ENCODE data around the gene PTGER3. TPM values are rescaled to one million over a fixed set of nuclear protein-coding genes. Genes with fewer than 3 reads are reported as not detected.

The PTGER3 gene
- polyA plus RNA-seq, 4 donors, result 2.0 to 2.4 TPM; not detected in 2

GRCh38 chr1:71086331-71086730 is 38.7 kb upstream of the PTGER3 start:
- WGBS, 3 donors, result 78 to 85% (median 82%) methylated on average over 1 of the region's 1 CpG
- Histone ChIP-seq H3K9me3 (ENCODE audit: control insufficient read depth in 2 of 2, insufficient read depth in 1 of 2, low read depth in 1 of 2, low read length in 1 of 2) (no peaks in the 10 kb centered on the region), H3K4me1 (ENCODE audit: control insufficient read depth in 3 of 3, insufficient read depth in 2 of 3, low read depth in 1 of 3, low read length in 2 of 3) (peaks cover 0 to 5% (median 0%) of the 10 kb centered on the region in 3 donors), H3K4me3 (ENCODE audit: low read depth in 1 of 3, low read length in 3 of 3) (no peak overlapping the region), H3K27ac (ENCODE audit: low read depth in 1 of 3, low read length in 2 of 3) (no peak overlapping the region), H3K36me3 (ENCODE audit: control insufficient read depth in 3 of 3, insufficient read depth in 2 of 3, low read depth in 1 of 3, low read length in 3 of 3) (no peaks in the 10 kb centered on the region), H3K27me3 (ENCODE audit: control insufficient read depth in 3 of 3, insufficient read depth in 3 of 3, low read length in 3 of 3) (no peaks in the 10 kb centered on the region)
- DNase-seq (no peak), FAIRE-seq (no peak)

DNA sequence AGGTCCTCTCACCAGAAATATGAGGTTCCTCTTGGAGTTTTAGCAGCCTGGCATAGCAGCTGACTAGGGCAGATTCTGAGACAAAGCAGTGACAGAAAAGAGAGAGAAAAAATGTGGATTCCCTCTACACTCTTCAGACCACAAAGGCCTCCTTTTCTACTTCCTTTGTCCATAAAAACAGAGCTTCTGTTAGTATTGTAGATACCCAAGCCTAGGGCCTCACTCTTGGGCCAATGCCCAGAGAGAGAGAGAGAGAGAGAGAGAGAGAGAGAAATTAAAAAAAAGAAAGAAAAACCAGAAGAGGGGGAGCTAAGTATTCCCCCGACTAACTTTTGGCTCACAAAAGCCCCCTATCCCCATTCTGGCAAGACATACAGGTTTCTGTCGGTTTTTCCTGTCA is 35.7 kb upstream of the PTGER3 start:
- no peak overlapping the region for H3K27ac ChIP-seq (ENCODE audit: low read depth in 1 of 3, low read length in 2 of 3)
- WGBS, 3 donors, result 79 to 80% (median 80%) methylated on average over 2 of the region's 2 CpGs
- FAIRE-seq, result no peak
- no peaks in the 10 kb centered on the region for H3K9me3 ChIP-seq (ENCODE audit: control insufficient read depth in 2 of 2, insufficient read depth in 1 of 2, low read depth in 1 of 2, low read length in 1 of 2)
- peaks cover 0 to 5% (median 0%) of the 10 kb centered on the region in 3 donors for H3K4me1 ChIP-seq (ENCODE audit: control insufficient read depth in 3 of 3, insufficient read depth in 2 of 3, low read depth in 1 of 3, low read length in 2 of 3)
- H3K36me3 ChIP-seq (ENCODE audit: control insufficient read depth in 3 of 3, insufficient read depth in 2 of 3, low read depth in 1 of 3, low read length in 3 of 3), result no peaks in the 10 kb centered on the region
- no peaks in the 10 kb centered on the region for H3K27me3 ChIP-seq (ENCODE audit: control insufficient read depth in 3 of 3, insufficient read depth in 3 of 3, low read length in 3 of 3)
- DNase-seq, result no peak
- H3K4me3 ChIP-seq (ENCODE audit: low read depth in 1 of 3, low read length in 3 of 3), result no peak overlapping the region

DNA sequence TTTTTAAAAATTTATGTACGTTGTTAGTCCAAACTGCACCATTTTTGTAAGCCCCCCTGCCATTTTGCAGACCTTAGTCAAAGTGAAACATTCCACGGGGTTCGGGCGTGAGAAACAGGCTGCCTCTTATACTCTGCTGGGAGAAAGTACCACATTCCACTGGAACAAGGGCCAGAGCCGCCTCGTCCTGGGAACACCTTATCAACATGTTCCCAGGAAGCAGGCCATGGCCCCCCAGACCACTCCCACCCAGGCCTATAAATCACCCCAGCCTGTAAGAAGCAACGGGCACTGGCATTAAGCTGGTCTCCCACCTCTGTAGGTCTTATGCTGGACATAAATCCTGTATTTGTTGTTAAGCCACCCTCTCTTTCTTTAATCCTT is 34.1 kb upstream of the PTGER3 start:
- DNase-seq (peak in 1 of 2 donors; percentile 36), FAIRE-seq (no peak)
- H3K4me1 ChIP-seq (ENCODE audit: control insufficient read depth in 3 of 3, insufficient read depth in 2 of 3, low read depth in 1 of 3, low read length in 2 of 3), result peaks cover 0 to 5% (median 0%) of the 10 kb centered on the region in 3 donors
- no peaks in the 10 kb centered on the region for H3K9me3 ChIP-seq (ENCODE audit: control insufficient read depth in 2 of 2, insufficient read depth in 1 of 2, low read depth in 1 of 2, low read length in 1 of 2)
- WGBS, 3 donors, result 61 to 69% (median 64%) methylated on average over 7 of the region's 7 CpGs
- no peaks in the 10 kb centered on the region for H3K27me3 ChIP-seq (ENCODE audit: control insufficient read depth in 3 of 3, insufficient read depth in 3 of 3, low read length in 3 of 3)
- H3K27ac ChIP-seq (ENCODE audit: low read depth in 1 of 3, low read length in 2 of 3), result peak overlapping the region in 1 of 3 donors; percentile 36
- H3K36me3 ChIP-seq (ENCODE audit: control insufficient read depth in 3 of 3, insufficient read depth in 2 of 3, low read depth in 1 of 3, low read length in 3 of 3), result peaks cover 0 to 4% (median 3%) of the 10 kb centered on the region in 3 donors
- peak overlapping the region in 2 of 3 donors; percentile 0 to 84 for H3K4me3 ChIP-seq (ENCODE audit: low read depth in 1 of 3, low read length in 3 of 3)

GRCh38 chr1:71080739-71081696 is 33.4 kb upstream of the PTGER3 start, which contains the start of gene ZRANB2:
ZRANB2 (minus strand) TSS chr1:71081035; CDS start chr1:71080995, 40 bp downstream.
- peaks cover 0 to 5% (median 0%) of the 10 kb centered on the region in 3 donors for H3K4me1 ChIP-seq (ENCODE audit: control insufficient read depth in 3 of 3, insufficient read depth in 2 of 3, low read depth in 1 of 3, low read length in 2 of 3)
- 0 to 1% (median 0%) methylated on average over 33 of the region's 33 CpGs for WGBS, 3 donors
- peak; percentile 97 to 98 for DNase-seq
- peak; percentile 84 for FAIRE-seq
- H3K9me3 ChIP-seq (ENCODE audit: control insufficient read depth in 2 of 2, insufficient read depth in 1 of 2, low read depth in 1 of 2, low read length in 1 of 2), result no peaks in the 10 kb centered on the region
- peak within 1 kb of the TSS; percentile 71 to 95 (median 89) for H3K27ac ChIP-seq (ENCODE audit: low read depth in 1 of 3, low read length in 2 of 3)
- peak within 1 kb of the TSS; percentile 73 to 95 (median 84) for H3K4me3 ChIP-seq (ENCODE audit: low read depth in 1 of 3, low read length in 3 of 3)
- peaks cover 2 to 7% (median 4%) of the 10 kb centered on the region in 3 donors for H3K36me3 ChIP-seq (ENCODE audit: control insufficient read depth in 3 of 3, insufficient read depth in 2 of 3, low read depth in 1 of 3, low read length in 3 of 3)
- H3K27me3 ChIP-seq (ENCODE audit: control insufficient read depth in 3 of 3, insufficient read depth in 3 of 3, low read length in 3 of 3), result no peaks in the 10 kb centered on the region

GRCh38 chr1:71080230-71080738 is 32.7 kb upstream of the PTGER3 start:
- Histone ChIP-seq H3K27me3 (ENCODE audit: control insufficient read depth in 3 of 3, insufficient read depth in 3 of 3, low read length in 3 of 3) (no peaks in the 10 kb centered on the region), H3K36me3 (ENCODE audit: control insufficient read depth in 3 of 3, insufficient read depth in 2 of 3, low read depth in 1 of 3, low read length in 3 of 3) (peaks cover 6 to 11% (median 8%) of the 10 kb centered on the region in 3 donors), H3K4me1 (ENCODE audit: control insufficient read depth in 3 of 3, insufficient read depth in 2 of 3, low read depth in 1 of 3, low read length in 2 of 3) (peaks cover 0 to 5% (median 0%) of the 10 kb centered on the region in 3 donors), H3K27ac (ENCODE audit: low read depth in 1 of 3, low read length in 2 of 3) (peak overlapping the region; percentile 71 to 95 (median 89)), H3K4me3 (ENCODE audit: low read depth in 1 of 3, low read length in 3 of 3) (peak overlapping the region; percentile 73 to 95 (median 84)), H3K9me3 (ENCODE audit: control insufficient read depth in 2 of 2, insufficient read depth in 1 of 2, low read depth in 1 of 2, low read length in 1 of 2) (no peaks in the 10 kb centered on the region)
- DNase-seq (peak in 1 of 2 donors; percentile 45), FAIRE-seq (no peak)
- 0 to 1% (median 1%) methylated on average over 17 of the region's 17 CpGs for WGBS, 3 donors

- FAIRE-seq (no peak), DNase-seq (no peak)
- Histone ChIP-seq H3K27me3 (ENCODE audit: control insufficient read depth in 3 of 3, insufficient read depth in 3 of 3, low read length in 3 of 3) (no peaks in the 10 kb centered on the region), H3K4me1 (ENCODE audit: control insufficient read depth in 3 of 3, insufficient read depth in 2 of 3, low read depth in 1 of 3, low read length in 2 of 3) (no peaks in the 10 kb centered on the region), H3K4me3 (ENCODE audit: low read depth in 1 of 3, low read length in 3 of 3) (no peak overlapping the region), H3K27ac (ENCODE audit: low read depth in 1 of 3, low read length in 2 of 3) (no peak overlapping the region), H3K36me3 (ENCODE audit: control insufficient read depth in 3 of 3, insufficient read depth in 2 of 3, low read depth in 1 of 3, low read length in 3 of 3) (peaks cover 8 to 18% (median 17%) of the 10 kb centered on the region in 3 donors), H3K9me3 (ENCODE audit: control insufficient read depth in 2 of 2, insufficient read depth in 1 of 2, low read depth in 1 of 2, low read length in 1 of 2) (no peaks in the 10 kb centered on the region)
- WGBS, 3 donors, result 92 to 98% (median 93%) methylated on average over 1 of the region's 1 CpG
Observed at GRCh38 chr1:71074681-71075080, 27.1 kb upstream of the PTGER3 start.

- H3K4me1 ChIP-seq (ENCODE audit: control insufficient read depth in 3 of 3, insufficient read depth in 2 of 3, low read depth in 1 of 3, low read length in 2 of 3), result peaks cover 0 to 3% (median 0%) of the 10 kb centered on the region in 3 donors
- no peak overlapping the region for H3K27ac ChIP-seq (ENCODE audit: low read depth in 1 of 3, low read length in 2 of 3)
- H3K4me3 ChIP-seq (ENCODE audit: low read depth in 1 of 3, low read length in 3 of 3), result no peak overlapping the region
- FAIRE-seq (peak; percentile 55), DNase-seq (no peak)
- no peaks in the 10 kb centered on the region for H3K27me3 ChIP-seq (ENCODE audit: control insufficient read depth in 3 of 3, insufficient read depth in 3 of 3, low read length in 3 of 3)
- H3K36me3 ChIP-seq (ENCODE audit: control insufficient read depth in 3 of 3, insufficient read depth in 2 of 3, low read depth in 1 of 3, low read length in 3 of 3), result peaks cover 11 to 22% (median 17%) of the 10 kb centered on the region in 3 donors
- H3K9me3 ChIP-seq (ENCODE audit: control insufficient read depth in 2 of 2, insufficient read depth in 1 of 2, low read depth in 1 of 2, low read length in 1 of 2), result no peaks in the 10 kb centered on the region
Observed at GRCh38 chr1:71072273-71072672, 24.7 kb upstream of the PTGER3 start.

DNA sequence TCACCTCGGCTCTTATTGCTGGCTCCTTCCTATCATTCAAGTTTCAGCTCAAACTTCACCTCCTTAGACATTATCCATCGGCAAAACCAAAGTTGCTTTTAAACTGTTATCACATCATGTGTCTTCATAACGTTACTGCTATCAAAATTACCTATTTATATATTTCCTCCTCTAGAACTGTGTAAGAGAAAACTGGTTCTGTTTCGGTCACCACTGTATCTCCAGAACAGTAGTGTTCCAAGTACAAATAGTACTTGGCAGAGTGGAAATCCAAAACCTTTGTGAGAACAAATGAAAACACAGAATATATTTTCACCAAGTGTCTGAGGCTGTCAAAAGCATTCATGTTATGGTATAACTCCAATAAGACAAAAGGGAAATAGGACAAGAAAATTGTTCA is 24.1 kb upstream of the PTGER3 start:
- Histone ChIP-seq H3K4me3 (ENCODE audit: low read depth in 1 of 3, low read length in 3 of 3) (no peak overlapping the region), H3K36me3 (ENCODE audit: control insufficient read depth in 3 of 3, insufficient read depth in 2 of 3, low read depth in 1 of 3, low read length in 3 of 3) (peaks cover 11 to 22% (median 17%) of the 10 kb centered on the region in 3 donors), H3K9me3 (ENCODE audit: control insufficient read depth in 2 of 2, insufficient read depth in 1 of 2, low read depth in 1 of 2, low read length in 1 of 2) (no peaks in the 10 kb centered on the region), H3K27ac (ENCODE audit: low read depth in 1 of 3, low read length in 2 of 3) (no peak overlapping the region), H3K27me3 (ENCODE audit: control insufficient read depth in 3 of 3, insufficient read depth in 3 of 3, low read length in 3 of 3) (no peaks in the 10 kb centered on the region), H3K4me1 (ENCODE audit: control insufficient read depth in 3 of 3, insufficient read depth in 2 of 3, low read depth in 1 of 3, low read length in 2 of 3) (peaks cover 0 to 3% (median 0%) of the 10 kb centered on the region in 3 donors)
- DNase-seq (no peak), FAIRE-seq (no peak)
- WGBS, 3 donors, result 89 to 93% (median 92%) methylated on average over 4 of the region's 4 CpGs

Data from small intestine (tissue), 7 donors.